SU-DHL-6 (cell line): ENCODE results near the gene ZNF414.

Experiments used
- EZH2phosphoT487 ChIP-seq: fragments of 200-600 bp; sonication (generic), shearing (Covaris generic); conservative IDR thresholded peaks from 2 replicates; pipeline ENCODE4 v1.6.1; 2018; ENCODE audit warnings: mild to moderate bottlenecking, antibody characterized with exemption, low read length, moderate library complexity, mixed read lengths
- TF ChIP-seq, protein P1 (sequence below): fragments of 200-600 bp; sonication (generic); IDR thresholded peaks from one replicate; pipeline ENCODE4 v1.5.1; 2017; ENCODE audit warnings: antibody characterized with exemption, mild to moderate bottlenecking, low read length, moderate library complexity; ENCODE audit not compliant: insufficient read depth, poor library complexity, severe bottlenecking

DNA sequence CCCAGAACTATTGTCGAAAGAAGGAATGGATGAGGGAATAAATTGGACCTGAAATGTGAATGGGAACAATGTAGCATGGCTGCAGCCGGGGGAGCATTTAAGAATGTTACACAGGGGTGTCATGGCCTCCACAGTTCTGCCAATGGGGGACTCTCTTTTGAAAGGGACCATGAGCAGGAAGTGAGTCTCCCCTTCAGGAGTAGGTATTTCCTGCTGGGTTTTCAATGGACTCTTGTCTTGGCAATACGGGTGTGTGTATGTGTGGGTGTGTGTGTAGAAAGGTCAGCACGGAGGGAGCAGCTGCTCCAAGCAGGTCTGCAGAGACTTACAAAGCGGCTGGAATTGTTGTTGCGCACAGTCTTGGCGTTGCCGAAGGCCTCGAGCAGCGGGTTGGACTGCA, 38.8 kb upstream of the ZNF414 start:
- TF ChIP-seq, protein P1, sequence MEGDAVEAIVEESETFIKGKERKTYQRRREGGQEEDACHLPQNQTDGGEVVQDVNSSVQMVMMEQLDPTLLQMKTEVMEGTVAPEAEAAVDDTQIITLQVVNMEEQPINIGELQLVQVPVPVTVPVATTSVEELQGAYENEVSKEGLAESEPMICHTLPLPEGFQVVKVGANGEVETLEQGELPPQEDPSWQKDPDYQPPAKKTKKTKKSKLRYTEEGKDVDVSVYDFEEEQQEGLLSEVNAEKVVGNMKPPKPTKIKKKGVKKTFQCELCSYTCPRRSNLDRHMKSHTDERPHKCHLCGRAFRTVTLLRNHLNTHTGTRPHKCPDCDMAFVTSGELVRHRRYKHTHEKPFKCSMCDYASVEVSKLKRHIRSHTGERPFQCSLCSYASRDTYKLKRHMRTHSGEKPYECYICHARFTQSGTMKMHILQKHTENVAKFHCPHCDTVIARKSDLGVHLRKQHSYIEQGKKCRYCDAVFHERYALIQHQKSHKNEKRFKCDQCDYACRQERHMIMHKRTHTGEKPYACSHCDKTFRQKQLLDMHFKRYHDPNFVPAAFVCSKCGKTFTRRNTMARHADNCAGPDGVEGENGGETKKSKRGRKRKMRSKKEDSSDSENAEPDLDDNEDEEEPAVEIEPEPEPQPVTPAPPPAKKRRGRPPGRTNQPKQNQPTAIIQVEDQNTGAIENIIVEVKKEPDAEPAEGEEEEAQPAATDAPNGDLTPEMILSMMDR, result no peak
- no peak for TF ChIP-seq EZH2phosphoT487
